GM12874 (cell line): ENCODE measurements around the gene POLR3K.

ENCODE experiments used
- CTCF ChIP-seq: IDR thresholded peaks from 2 replicates; pipeline ENCODE4 v1.5.1; 2011; ENCODE audit warnings: low read depth, mild to moderate bottlenecking, control low read depth, low read length, moderate library complexity; ENCODE audit not compliant: insufficient read depth

The POLR3K gene

DNA sequence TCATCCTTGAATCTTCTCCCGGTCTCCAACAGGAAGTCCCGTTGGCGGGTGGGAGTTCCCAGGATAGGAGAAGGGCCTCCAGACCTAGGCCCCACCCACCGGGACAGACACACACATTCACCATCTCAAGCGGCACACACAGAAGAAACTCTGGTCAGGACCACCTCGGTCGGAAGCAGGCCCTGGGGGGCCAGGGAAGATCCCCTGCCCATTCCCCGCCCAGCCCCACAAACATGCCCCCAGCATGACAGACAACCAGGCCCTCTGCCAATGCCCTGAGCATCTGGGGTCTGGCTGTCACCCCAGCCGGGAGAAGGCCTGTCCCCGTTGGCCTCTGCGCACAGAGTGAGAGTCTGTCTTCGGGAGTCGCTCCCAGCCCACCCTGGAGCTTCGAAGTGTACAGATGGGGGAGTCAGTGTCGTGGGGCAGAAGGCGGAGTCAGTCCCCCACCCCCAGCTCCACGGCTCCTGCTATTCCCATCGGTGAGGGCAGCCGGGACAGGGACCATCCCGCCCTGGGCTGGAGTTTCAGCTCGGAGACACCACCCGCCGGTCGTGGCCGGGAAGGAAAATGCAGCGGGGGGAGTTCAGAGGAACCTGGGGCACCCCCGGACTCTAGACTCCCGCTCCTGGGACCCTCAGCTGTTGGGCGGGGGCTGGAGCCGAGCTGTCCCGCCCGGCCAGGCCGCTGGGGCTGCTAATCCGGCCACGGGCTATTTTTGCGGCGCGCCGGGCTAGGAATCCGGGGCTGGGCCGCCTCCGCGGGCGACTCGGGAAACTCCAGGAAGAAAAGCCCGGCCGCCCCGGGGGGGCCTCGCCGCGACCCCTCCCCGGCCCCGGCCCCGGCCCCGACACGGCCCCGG is 18.4 kb upstream of the POLR3K start:
- no peak for TF ChIP-seq CTCF

DNA sequence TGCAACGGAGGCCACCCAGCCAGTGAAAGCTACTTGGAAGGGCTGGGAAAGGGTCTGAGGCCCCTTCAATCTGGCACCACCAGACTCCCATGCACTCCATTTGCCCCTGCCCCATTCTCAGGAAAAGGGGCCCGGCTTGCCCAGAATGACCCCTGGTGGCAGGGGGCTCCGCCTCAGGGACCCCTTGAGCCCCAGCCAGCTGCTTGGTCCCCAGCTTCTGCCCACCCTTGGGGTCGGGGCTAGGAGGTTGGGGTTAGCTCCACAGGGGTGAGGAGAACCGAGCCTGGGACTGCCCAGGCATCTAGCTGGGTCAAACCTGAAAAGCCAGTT is 17.8 kb upstream of the POLR3K start:
- no peak for TF ChIP-seq CTCF

DNA sequence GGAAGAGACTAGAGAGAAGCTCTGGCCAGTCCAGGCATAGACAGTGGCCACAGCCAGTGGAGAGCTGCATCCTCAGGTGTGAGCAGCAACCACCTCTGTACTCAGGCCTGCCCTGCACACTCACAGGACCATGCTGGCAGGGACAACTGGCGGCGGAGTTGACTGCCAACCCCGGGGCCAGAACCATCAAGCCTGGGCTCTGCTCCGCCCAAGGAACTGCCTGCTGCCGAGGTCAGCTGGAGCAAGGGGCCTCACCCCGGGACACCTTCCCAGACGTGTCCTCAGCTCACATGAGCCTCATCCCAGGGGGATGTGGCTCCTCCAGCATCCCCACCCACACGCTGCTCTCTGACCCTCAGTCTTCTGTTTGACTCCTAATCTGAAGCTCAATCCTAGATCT is 15.8 kb upstream of the POLR3K start:
- no peak for TF ChIP-seq CTCF

DNA sequence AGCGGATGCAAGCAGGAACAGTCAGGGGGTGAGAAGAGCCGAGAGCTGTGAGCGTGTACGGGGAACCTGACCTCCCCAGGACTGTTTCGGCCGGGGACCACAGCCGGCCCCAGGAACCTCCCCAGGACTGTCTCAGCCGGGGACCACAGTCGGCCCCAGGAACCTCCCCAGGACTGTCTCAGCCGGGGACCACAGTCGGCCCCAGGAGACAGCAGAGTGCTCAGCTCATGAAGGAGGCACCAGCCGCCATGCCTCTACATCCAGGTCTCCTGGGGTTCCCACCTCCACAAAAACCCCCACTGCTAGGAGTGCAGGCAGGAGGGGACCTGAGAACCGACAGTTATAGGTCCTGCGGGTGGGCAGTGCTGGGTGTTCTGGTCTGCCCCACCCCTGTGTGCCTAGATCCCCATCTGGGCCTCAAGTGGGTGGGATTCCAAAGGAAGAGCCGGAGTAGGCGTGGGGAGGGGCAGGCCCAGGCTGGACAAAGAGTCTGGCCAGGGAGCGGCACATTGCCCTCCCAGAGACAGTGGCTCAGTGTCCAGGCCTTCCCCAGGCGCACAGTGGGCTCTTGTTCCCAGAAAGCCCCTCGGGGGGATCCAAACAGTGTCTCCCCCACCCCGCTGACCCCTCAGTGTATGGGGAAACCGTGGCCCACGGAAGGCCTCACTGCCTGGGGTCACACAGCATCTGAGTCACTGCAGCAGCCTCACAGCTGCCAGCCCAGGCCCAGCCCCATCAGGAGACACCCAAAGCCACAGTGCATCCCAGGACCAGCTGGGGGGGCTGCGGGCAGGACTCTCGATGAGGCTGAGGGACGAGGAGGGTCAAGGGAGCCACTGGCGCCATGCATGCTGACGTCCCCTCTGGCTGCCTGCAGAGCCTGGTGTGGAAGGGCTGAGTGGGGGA is 14.7 kb upstream of the POLR3K start:
- no peak for TF ChIP-seq CTCF

DNA sequence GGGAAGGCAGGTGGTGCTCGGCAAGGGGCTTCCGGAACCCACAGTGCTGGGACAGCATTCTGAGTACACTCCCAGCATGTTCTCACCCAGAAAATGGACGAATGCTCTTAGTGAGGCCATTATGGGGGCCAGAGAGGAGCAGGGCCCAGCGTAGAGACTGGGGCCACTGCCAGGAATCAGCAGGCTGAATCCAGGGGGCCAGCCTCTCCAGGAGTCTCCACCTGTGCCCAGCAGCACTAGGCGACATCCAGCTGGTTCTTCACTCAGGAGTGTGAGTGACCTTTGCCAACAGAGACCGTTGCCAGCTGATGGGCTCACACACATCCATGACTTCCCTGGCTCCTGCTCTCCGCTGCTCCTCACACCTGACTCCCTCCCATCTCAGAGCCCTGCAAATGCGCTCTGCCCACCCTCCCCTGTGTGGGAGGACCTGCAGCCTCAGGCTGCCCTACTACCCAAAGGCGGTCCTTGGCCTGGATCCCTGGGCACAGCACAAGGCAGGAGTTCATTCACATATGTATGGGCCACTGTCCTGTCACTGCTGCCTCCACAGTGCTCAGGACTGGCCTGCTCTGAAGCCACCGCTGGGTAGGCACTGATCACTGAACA is 13.9 kb upstream of the POLR3K start:
- no peak for TF ChIP-seq CTCF

DNA sequence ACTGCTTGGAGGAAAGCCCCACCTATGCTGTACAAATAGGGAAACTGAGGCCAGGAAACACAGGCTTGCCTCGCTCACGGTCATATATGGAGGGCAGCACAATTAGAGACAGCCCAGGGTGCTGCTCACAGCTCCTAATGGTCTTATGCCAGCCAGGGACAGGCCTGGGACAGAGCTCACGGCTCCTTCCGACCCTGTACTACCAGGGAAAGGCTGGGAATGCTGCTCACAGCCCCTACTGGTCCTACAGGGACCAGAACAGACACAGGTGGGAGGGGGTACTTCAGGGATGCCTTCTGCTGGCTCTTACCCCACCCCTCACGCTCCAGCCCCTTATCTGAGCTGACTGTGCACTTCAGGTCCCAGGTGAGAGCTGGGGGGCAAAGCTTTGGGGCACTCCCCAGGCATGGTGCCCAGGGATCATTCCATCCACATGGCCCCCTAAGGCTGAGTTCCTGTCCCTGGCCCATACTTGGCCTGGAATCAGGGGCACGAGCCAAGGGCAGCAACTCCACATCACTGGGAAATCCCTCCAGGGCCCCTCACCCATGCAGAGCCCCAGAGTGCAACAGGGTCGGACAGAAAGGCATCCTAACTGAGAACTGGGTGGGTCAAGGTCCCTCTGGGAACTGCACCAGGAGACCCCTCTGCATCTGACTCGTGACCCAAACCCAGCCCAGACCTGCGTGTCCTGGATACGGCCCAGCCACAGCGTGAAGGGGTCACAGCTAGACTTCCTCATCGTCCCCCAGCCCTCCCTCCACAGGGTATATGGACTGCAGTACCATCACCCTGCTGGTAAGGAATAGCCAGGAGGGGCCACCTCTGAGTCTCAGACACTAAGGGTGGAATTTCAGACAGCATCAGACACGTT is 13.1 kb upstream of the POLR3K start:
- no peak for TF ChIP-seq CTCF
